BE2C (cell line): ENCODE data around the gene KIAA1958.

ENCODE experiments used
- DNase-seq: peaks from one replicate; pipeline ENCODE4 v3.0.0-alpha.2; 2020
- H3K27me3 ChIP-seq: fragments of 250-450 bp; sonication (Bioruptor Pico); 2 replicates; pipeline ENCODE4 v1.5.1; 2020; ENCODE audit warnings: mild to moderate bottlenecking
- H3K36me3 ChIP-seq: fragments of 250-450 bp; sonication (Bioruptor Pico); 2 replicates; pipeline ENCODE4 v1.5.1; 2020; ENCODE audit warnings: mild to moderate bottlenecking
- H3K4me1 ChIP-seq: fragments of 250-450 bp; sonication (Bioruptor Pico); 2 replicates; pipeline ENCODE4 v1.5.1; 2020
- H3K4me3 ChIP-seq: 2 replicates; pipeline ENCODE4 v1.5.1; 2011; ENCODE audit warnings: low read depth, low read length
- H3K9me3 ChIP-seq: fragments of 250-450 bp; sonication (Bioruptor Pico); 2 replicates; pipeline ENCODE4 v1.5.1; 2020
- CTCF ChIP-seq: IDR thresholded peaks from 2 replicates; pipeline ENCODE4 v1.5.1; 2012; ENCODE audit warnings: mild to moderate bottlenecking, low read depth, low read length

Gene KIAA1958

GRCh38 chr9:112569186-112569585 lies 82.6 kb downstream of the KIAA1958 start:
- no peaks in the 10 kb centered on the region for H3K4me1 ChIP-seq
- H3K27me3 ChIP-seq, result no peaks in the 10 kb centered on the region
- DNase-seq, result no peak
- TF ChIP-seq CTCF, result no peak
- no peak overlapping the region for H3K4me3 ChIP-seq
- H3K36me3 ChIP-seq, result no peaks in the 10 kb centered on the region
- H3K9me3 ChIP-seq, result no peaks in the 10 kb centered on the region

GRCh38 chr9:112570671-112571167 lies 84.1 kb downstream of the KIAA1958 start:
- Histone ChIP-seq H3K9me3 (no peaks in the 10 kb centered on the region), H3K4me1 (no peaks in the 10 kb centered on the region), H3K27me3 (no peaks in the 10 kb centered on the region), H3K36me3 (peaks cover 7% of the 10 kb centered on the region; the same call in 1 of the 2 replicates), H3K4me3 (no peak overlapping the region)
- TF ChIP-seq CTCF, result no peak
- no peak for DNase-seq

- H3K4me1 ChIP-seq, result no peaks in the 10 kb centered on the region
- H3K9me3 ChIP-seq, result no peaks in the 10 kb centered on the region
- H3K4me3 ChIP-seq, result no peak overlapping the region
- peaks cover 7% of the 10 kb centered on the region; the same call in 1 of the 2 replicates for H3K36me3 ChIP-seq
- no peak for TF ChIP-seq CTCF
- no peak for DNase-seq
- H3K27me3 ChIP-seq, result no peaks in the 10 kb centered on the region
Observed at GRCh38 chr9:112571624-112572355, 85.2 kb downstream of the KIAA1958 start.

- no peaks in the 10 kb centered on the region for H3K9me3 ChIP-seq
- H3K27me3 ChIP-seq, result no peaks in the 10 kb centered on the region
- no peak for DNase-seq
- H3K4me3 ChIP-seq, result no peak overlapping the region
- TF ChIP-seq CTCF, result 0 out of 2 replicates have a peak, but pooled peaks have one; percentile 7
- peaks cover 7% of the 10 kb centered on the region; the same call in 1 of the 2 replicates for H3K36me3 ChIP-seq
- no peaks in the 10 kb centered on the region for H3K4me1 ChIP-seq
Observed at GRCh38 chr9:112572416-112572815, 85.8 kb downstream of the KIAA1958 start.

- H3K27me3 ChIP-seq, result no peaks in the 10 kb centered on the region
- peak; percentile 23 for DNase-seq
Observed at GRCh38 chr9:112574008-112574407, 87.4 kb downstream of the KIAA1958 start.

More at GRCh38 chr9:112574008-112574407, 87.4 kb downstream of the KIAA1958 start:
- no peaks in the 10 kb centered on the region for H3K4me1 ChIP-seq
- no peaks in the 10 kb centered on the region for H3K9me3 ChIP-seq
- no peak for TF ChIP-seq CTCF
- H3K4me3 ChIP-seq, result no peak overlapping the region
- peaks cover 7% of the 10 kb centered on the region; the same call in 1 of the 2 replicates for H3K36me3 ChIP-seq
